ENCODE measurements around the gene LCN10. TPM values are rescaled to one million over a fixed set of nuclear protein-coding genes. Genes with fewer than 3 reads are reported as not detected.
"Not testable (repeated sequence)": the region's sequence is repeated elsewhere in the genome, so short reads cannot be mapped to it uniquely, and the experiment has no call there.

Gene LCN10
- polyA plus RNA-seq, 4 donors = 0.18 to 2.1 (median 0.90) TPM

GRCh38 chr9:136722093-136722968 is 20.4 kb downstream of the LCN10 start:
- no peak for DNase-seq (ENCODE audit: low read depth in 4 of 4, low spot score in 3 of 4)

GRCh38 chr9:136721339-136722092 is 21.2 kb downstream of the LCN10 start:
- no peak for DNase-seq (ENCODE audit: low read depth in 4 of 4, low spot score in 3 of 4)

GRCh38 chr9:136720898-136721338 is 21.8 kb downstream of the LCN10 start:
- DNase-seq (ENCODE audit: low read depth in 4 of 4, low spot score in 3 of 4) = no peak

GRCh38 chr9:136720251-136720897 is 22.4 kb downstream of the LCN10 start:
- DNase-seq (ENCODE audit: low read depth in 4 of 4, low spot score in 3 of 4) = no peak

- no peak for DNase-seq (ENCODE audit: low read depth in 4 of 4, low spot score in 3 of 4)
These were observed 23.4 kb downstream of the LCN10 start for GRCh38 chr9:136719195-136719880.

DNA sequence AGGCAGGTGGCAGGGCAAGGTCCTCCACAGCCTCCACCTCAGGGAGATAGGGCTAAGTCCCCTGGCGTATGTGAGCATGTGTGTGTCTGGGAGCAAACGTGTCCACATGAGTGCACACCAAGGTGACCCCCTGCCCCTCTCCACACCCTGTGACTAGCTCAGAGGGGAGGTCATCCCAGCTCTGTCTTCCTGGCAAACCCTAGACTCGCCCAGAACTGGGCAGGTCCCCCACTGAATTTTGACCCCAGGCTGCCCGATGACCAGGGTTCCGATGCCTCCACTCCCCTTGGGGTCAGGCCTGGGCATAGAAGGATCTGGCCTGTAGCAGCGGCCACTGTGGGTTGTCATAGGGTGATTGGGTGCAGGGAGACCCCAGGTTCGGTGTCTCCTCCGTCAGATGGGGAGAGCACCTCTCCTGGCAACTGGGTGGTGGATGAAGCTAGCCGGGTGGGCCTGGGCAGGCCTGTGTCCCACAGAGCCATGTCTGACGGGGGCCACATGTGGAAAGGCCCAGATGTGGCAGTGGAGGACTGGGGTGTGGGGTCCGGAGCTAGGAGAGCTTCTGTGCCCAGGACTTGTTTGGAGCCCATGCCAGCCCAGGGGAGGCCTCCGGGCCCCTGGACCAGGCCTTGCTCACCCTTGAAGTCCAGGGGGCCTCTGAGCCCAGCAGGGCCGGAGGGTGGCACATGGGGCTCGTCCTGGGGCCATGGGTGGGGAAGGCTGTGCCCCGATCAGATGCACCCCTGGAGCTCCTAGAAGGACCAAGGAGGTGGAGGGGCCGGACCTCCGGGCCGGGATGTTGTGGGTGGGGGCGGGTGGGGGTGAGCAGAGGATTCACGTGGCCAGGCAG is 24.2 kb downstream of the LCN10 start:
- no peak for DNase-seq (ENCODE audit: low read depth in 4 of 4, low spot score in 3 of 4)

DNA sequence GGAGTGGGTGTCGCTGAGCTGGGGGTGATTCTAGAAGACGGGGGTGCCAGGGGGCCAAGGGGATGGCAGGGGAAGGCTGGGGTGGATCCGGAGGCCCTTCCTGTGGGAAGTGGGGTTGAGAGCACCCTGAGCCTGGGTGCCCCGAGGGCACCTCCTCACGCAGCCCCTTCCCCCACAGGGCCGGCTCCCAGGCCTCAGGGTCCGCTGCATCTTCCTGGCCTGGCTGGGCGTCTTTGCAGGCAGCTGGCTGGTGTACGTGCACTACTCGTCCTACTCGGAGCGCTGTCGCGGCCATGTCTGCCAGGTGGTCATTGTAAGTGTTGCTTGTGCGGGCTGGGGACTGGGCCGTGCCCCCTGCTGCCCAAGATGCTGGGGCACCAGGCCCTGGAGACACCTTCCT is 25.3 kb downstream of the LCN10 start:
- DNase-seq (ENCODE audit: low read depth in 4 of 4, low spot score in 3 of 4) = no peak

GRCh38 chr9:136714893-136715274 is 27.9 kb downstream of the LCN10 start:
- DNase-seq (ENCODE audit: low read depth in 4 of 4, low spot score in 3 of 4) = no peak

- DNase-seq (ENCODE audit: low read depth in 4 of 4, low spot score in 3 of 4) = no peak
These were observed 28.4 kb downstream of the LCN10 start for GRCh38 chr9:136714096-136714892.

DNA sequence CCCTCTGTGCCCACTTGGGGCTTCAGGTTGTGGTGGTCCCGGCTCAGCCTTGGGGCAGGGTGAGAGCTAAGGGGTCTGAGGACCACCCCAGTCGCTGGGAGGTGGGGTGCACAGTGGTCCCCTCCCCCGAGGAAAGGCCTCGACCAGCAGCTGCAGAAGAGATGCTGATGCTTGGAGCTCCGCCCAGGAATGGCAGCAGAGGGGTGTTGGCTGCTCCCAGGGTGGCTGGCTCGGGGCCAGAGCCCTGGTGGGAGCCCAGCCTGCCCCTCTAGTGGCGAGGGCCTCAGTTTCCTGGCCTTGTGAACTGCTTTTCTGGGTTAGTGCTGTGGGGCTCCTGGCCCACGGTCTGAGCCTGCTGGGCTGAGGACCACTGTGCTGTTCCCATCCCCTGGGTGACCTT is 29.2 kb downstream of the LCN10 start:
- DNase-seq (ENCODE audit: low read depth in 4 of 4, low spot score in 3 of 4) = no peak

- DNase-seq (ENCODE audit: low read depth in 4 of 4, low spot score in 3 of 4) = no peak
These were observed 29.8 kb downstream of the LCN10 start for GRCh38 chr9:136712690-136713544.

DNA sequence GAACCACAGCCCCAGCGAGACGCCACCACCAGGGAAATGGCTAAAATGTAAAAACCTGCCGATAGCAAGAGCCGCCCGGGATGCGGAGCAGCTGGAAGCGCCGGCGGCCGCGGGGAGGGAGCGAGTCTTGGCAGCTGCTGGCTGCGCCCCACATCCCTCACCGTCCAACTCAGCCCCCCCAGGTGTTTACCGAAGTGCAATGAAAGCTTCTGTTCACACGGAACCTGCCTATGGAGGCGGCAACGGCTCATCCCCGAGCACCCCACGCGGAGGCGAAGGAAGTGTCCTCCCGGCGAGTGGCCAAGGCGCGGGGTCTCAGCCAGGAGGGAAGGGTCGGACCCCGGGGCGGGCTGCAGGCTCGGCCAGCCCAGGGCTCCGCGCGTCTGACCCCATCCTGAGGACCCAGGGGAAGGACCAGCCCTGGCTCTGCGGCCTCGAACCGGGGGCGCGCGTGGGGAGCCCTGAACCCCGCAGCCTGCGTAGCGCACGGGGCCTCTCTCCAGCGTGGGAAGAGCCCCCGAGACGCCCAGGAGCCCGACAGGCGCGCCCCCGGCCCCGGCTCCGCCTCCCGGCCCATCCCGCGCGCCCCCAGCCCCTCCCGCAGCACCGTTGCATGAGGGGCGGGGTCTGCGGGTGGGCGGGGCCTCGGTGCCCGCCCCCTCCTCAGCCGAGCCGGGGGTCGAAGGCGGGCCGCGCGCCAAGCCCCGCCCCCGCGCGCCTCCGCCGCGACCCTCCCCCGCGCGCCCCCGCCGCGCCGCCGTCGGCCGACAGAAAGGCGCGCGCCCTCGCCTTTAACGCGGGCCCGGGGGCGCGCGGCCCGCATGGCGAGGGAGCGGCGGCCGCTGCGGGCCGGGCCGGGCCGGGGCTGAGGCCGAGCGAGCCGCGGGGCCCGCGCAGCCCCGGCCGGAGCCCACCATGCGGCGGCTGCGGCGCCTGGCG is 30.7 kb downstream of the LCN10 start, which contains the start of gene DIPK1B:
Gene DIPK1B (plus strand): TSS at position 822 of the 939 bp plus-strand sequence. CDS start 94 bp downstream, at position 916.
- DNase-seq (ENCODE audit: low read depth in 4 of 4, low spot score in 3 of 4) = no peak

DNA sequence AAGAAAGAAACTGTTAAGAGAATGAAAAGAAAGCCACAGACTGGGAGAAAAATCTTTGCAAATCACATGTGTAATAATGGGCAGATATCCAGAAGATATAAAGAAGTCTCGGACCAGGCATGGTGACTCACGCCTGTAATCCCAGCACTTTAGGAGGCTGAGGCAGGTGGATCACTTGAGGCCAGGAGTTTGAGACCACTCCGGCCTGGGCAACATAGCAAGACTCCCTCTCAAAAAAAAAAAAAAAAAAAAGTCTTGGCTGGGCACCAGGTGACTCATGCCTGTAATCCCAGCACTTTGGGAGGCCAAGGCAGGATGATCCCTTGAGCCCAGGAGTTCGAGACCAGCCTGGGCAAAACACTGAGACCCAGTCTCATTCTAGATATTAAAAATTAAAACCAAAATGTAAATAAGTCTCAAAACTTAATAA is 31.5 kb downstream of the LCN10 start:
- DNase-seq (ENCODE audit: low read depth in 4 of 4, low spot score in 3 of 4) = not testable (repeated sequence)

- DNase-seq (ENCODE audit: low read depth in 4 of 4, low spot score in 3 of 4) = no peak
These were observed 32.2 kb downstream of the LCN10 start for GRCh38 chr9:136710543-136710942.

DNA sequence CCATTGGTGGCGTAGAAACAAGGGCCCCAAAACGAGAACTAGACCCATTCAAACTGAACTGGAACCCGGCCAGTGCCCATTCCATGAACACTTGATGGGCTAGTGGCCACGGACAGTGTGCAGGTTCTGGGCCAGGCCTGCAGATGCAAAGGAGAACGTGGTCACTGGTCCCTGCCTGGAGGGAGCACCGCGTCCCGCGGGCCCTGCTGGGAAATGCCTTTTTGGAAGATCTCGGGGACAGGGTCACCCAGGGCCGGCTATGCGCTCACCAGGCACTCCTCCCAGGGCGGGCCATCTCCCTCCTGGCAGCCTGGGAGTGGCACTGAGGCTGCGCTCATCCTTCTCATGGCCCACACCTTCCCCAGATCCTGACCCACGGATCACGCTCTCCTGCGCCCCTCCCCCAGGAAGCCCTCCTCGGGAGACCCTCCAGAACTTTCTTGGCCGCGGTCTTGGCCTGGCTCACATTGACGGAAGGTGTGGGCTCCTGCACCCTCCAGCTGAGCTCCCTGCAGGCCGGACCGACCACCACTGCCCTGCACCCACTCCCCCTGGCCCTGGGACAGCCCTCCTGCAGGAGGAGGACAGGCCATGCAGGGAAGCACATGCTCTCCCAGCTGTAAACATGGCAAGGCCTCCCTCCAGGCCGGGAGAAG is 33.2 kb downstream of the LCN10 start:
- no peak for DNase-seq (ENCODE audit: low read depth in 4 of 4, low spot score in 3 of 4)

GRCh38 chr9:136707849-136708517 is 34.8 kb downstream of the LCN10 start:
- DNase-seq (ENCODE audit: low read depth in 4 of 4, low spot score in 3 of 4) = no peak

All from left renal pelvis (tissue), 4 donors.